Stimulated activated CD4-positive, alpha-beta T cell treated with anti-CD3 and anti-CD28 coated beads, Interleukin-1b, Interleukin-23, amount 100 ng/mL, for 48 hours (primary cell): ENCODE measurements around the gene NDUFC2.
"Not testable (repeated sequence)": the region's sequence is repeated elsewhere in the genome, so short reads cannot be mapped to it uniquely, and the experiment has no call there.

Experiments used
- DNase-seq: peaks from one replicate; pipeline ENCODE4 v3.0.0-alpha.2; 2020

Gene NDUFC2

GRCh38 chr11:78079232-78080083, at the start of gene NDUFC2:
NDUFC2 (minus strand) TSS chr11:78079862; CDS start chr11:78079744, 118 bp downstream.
- DNase-seq = peak; percentile 70

DNA sequence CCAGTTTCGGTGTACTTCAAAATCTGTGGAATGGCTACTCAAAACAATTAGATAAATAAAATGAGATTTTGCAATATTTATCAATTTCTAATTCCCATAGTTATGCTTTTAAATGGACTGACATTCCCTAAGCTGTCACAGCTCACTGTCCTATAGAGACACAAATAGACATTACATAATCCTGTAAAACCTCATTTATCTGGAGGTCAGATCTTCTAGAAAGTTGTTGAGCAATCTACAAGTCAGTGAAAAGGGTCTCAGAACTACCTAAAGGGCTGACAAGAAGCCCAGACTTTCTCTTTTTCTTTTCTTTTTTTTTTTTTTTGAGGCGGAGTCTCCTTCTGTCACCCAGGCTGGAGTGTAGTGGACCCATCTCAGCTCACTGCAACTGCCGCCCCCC, 47.7 kb upstream of the NDUFC2 start:
- no peak for DNase-seq

DNA sequence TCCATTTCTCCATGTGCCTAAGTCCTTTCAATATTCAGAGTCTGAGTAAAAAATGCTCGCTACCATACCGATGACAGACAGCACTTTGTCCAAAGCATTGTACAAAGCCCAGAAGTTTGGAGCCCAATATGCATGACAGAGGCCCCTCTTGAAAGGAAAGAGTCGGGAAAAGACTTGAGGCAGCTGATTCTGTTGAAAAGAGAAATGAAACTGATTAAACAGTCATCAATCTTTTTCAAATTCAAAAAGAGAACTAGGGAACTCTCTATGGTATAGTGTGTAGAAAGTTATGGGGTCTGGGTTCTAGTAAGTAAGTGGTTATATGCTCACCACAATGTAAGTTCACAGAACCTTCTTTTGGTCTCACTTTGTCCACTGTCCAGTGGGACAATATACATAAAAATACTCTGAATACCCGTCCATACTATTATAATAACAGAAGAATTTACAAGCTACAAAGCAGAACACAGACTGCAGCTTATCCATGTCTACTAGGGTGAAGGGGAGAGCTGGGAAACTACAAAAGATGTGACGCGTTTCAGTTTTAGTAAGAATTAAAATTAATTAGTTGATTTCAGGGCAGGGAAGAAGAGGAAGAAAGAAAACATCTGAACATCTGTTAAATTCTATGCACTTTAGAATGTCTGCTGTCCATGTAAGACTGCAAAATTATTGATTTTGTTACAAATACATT, 33.1 kb upstream of the NDUFC2 start:
- no peak for DNase-seq

DNA sequence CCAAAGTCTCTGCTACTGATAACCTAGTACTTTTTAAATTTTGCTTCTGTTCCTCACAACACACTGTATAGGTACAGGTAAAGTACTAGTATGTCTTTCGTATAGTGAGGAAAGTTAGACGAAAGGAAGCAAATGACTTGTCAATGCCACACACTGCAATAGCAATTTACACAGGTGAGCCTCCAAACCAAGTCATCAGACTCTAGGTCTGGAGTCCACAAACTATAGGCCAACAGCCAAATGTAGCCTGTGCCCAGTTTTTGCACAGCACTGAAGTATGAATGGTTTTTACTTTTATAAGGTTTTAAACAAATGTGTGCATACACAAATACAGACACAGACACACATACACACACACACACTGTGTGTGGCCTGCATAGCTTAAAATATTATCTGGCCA, 31.6 kb upstream of the NDUFC2 start:
- no peak for DNase-seq

GRCh38 chr11:78110830-78111229, 31.2 kb upstream of the NDUFC2 start:
- no peak for DNase-seq

DNA sequence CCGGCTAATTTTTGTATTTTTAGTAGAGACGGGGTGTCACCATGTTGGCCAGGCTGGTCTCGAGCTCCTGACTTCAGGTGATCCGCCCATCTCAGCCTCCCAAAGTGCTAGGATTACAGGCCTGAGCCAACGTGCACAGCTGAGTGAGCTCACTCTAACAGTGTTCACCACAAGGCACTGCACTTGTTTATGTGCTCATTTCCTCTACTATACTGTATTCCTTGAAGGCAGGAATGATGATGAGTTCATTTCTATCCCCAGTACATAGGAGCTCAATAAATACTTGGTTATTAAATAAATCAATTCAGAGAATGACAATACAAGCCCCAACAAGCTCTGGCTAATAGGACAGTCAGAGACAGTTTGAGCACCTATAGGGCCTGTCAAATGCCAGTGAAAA, 30.7 kb upstream of the NDUFC2 start:
- no peak for DNase-seq

GRCh38 chr11:78109081-78110015, 29.7 kb upstream of the NDUFC2 start:
- DNase-seq = no peak

DNA sequence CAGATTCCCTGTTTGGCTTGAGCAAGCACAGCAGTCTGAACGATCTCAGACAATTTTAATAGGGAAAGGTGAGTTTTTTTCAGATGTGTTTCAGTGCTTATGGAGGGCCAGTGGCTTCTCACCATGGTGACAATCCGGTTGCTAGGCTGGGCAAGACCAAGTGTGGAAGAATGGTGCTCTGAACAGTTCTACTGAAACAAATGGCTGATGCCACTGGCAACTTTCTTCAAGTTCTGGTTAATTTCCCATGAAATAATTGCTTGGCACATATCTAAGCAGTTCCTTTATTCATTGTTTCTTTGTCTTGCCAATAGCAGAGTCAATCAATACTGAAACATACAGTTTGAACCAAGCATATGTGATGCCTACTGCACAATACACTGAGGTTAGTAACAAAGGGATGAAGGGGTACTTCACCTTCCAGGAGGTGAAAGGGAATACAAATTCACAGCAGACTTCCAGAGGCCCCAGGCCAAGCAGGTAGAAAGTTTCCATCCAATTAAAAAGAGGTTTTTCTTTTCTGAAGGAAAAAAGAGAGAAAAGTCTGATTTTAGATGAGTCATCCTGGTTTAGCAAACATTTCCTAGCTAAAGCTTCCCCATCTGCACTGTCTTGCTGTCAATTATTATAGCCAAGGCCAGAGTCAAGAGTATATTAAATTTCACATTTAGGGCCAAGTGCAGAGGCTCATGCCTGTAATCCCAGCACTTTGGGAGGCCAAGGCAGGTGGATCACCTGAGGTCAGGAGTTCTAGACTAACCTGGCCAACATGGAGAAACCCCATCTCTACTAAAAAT, 21.2 kb upstream of the NDUFC2 start:
- no peak for DNase-seq

GRCh38 chr11:78100261-78100660, 20.6 kb upstream of the NDUFC2 start:
- no peak for DNase-seq

DNA sequence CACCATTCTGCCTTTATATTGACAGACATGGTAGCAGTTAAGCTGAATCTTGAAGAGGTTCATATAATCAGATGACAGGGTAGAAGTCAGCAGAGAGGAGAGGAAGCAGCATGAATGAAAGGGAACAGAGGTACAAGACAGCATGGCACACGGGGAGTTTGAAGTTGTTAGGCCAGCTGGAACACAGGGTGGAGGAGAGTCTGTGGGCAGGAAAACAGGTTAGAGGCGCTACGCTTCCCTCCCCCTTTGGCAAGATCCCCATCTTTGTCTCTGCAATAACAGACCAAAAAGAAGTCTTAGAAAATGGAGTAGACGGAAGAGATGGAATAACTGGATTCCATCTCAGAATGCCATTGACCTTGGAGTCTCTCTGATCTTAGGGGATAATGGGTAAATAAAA, 20.0 kb upstream of the NDUFC2 start:
- no peak for DNase-seq

- no peak for DNase-seq
These were observed 18.2 kb upstream of the NDUFC2 start for GRCh38 chr11:78097666-78098385.

DNA sequence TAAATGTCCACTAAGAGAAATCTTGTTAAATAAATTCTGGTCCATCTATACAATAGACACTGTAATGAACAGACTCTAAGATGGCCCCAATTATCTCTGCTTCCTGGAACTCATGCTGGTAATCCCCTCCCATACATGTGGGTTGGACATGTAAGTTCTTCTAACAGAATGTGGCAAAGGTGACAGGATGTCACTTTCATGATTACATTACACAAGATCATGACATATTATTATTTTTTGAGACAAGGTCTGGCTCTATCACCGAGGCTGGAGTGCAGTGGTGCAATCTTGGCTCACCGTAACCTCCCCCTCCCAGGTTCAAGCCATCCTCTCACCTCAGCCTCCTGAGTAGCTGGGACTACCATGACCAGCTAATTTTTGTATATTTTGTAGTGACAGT, 14.6 kb upstream of the NDUFC2 start:
- peak; percentile 13 for DNase-seq

GRCh38 chr11:78086521-78087074, 6.9 kb upstream of the NDUFC2 start:
- DNase-seq = not testable (repeated sequence)

DNA sequence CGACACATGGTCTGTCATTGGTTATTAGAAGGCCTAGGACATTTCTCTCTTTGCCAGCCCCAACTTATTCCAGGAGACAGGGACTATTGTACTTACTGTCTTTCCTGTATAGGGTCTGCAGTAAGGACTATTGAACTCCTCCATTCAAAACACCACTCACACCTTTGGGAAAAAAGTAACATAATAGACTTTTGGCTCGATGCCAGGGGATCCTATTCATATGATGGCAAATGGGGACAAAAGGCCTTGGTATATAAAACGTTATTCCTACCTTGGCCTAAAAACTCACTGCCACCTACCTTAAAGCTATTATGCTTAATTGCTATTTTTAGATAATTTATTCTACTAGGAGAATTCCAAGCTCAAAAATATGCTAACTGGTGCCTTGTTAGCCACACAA, 6.3 kb upstream of the NDUFC2 start:
- DNase-seq = no peak

DNA sequence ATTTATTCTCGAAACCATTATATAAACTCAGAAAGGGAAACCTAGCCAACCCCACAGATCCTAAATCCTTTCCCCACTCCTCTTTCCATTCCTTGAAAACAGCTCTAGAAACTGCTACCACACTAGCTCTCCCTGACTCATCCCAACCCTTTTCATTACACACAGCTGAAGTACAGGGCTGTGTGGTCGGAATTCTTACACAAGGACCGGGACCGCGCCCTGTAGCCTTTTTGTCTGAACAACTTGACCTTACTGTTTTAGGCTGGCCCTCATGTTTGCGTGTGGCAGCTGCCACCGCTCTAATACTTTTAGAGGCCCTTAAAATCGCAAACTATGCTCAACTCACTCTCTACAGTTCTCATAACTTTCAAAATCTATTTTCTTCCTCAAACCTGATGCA, 4.8 kb upstream of the NDUFC2 start:
- not testable (repeated sequence) for DNase-seq

DNA sequence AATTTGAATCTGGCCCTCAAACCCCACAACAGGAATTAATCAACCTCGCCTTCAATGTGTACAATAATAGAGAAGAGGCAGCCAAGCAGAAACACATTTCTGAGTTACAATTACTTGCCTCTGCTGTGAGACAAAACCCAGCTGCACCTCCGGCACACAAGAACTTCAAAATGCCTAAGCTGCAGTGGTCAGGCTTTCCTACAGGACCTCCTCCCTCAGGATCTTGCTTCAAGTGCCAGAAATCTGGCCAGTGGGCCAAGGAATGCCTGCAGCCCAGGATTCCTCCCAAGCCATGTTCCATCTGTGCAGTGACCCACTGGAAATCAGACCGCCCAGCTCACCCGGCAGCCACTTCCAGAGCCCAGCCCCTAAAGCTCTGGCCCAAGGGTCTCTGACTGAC, 3.4 kb upstream of the NDUFC2 start:
- DNase-seq = no peak

GRCh38 chr11:78082146-78082545, 2.5 kb upstream of the NDUFC2 start:
- DNase-seq = no peak

DNA sequence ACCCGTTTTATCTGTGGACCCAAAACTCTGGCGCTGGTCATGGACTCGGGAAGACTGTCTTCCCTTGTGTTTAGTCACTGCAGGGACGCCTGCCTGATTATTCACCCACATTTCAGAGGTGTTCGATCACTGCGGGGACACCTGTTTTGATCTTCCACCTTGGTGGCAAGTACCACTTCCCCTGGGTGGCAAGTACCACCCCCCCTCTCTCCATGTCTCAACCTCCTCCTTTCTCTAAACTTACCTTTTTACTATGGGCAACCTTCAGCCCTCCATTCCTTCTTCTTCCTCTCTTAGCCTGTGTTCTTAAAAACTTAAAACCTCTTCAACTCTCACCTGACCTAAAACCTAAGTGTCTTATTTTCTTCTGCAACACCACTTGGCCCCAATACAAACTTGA, 1.9 kb upstream of the NDUFC2 start:
- no peak for DNase-seq

DNA sequence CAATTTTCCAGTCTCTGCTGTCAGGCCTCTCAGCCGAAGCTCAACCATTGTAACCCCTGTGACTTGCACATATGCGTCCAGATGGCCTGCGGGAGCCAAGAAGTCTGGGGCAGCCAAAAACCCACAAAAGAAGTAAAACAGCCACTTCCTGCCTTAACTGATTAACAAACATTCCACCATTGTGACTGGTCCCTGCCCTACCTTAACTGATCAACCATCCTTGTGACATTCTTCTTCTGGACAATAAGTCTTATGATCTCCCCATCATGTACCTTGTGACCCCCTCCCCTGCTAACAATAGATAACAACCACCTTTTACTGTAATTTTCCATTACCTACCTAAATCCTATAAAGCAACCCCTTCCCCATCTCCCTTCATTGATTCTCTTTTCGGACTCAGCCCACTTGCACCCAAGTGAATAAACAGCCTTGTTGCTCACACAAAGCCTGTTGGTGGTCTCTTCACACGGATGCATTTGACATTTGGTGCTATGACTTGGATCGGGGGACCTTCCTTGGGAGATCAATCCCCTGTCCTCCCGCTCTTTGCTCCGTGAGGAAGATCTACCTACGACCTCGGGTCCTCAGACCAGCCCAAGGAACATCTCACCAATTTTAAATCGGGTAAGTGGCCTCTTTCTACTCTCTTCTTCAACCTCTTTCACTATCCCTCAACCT, 1.3 kb upstream of the NDUFC2 start:
- no peak for DNase-seq

DNA sequence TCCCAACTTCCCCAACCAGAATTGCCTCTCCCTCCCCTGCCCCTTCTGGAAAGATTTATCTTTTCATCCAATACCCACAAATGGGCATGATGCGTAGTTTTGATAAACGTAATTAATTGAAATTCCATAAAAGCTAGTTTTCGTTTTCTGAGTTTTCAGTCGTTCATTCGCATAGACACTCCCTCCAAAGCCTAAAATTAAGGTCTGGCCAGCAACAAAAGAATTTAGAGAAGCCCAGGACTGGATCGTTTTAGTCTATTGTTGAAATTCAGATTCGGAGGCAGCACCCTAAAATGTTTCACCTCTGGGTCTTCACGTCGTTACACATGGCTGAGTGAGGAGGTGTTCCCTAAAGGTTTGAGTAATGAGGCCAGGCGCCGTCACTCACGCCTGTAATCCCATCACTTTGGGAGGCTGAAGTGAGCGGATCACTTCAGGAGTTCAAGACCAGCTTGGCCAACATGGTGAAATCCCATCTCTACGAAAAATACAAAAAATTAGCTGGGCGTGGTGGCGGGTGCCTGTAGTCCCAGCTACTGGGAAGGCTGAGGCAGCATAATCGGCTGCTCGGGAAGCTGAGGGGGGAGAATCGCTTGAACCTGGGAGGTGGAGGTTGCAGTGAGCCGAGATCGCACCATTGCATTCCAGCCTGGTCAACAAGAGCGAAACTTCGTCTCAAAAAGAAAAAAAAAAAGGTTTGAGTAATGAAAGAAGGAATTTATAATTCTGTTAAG, 589 bp upstream of the NDUFC2 start:
- DNase-seq = no peak
